ENCODE measurements around the gene HIRIP3.

DNA sequence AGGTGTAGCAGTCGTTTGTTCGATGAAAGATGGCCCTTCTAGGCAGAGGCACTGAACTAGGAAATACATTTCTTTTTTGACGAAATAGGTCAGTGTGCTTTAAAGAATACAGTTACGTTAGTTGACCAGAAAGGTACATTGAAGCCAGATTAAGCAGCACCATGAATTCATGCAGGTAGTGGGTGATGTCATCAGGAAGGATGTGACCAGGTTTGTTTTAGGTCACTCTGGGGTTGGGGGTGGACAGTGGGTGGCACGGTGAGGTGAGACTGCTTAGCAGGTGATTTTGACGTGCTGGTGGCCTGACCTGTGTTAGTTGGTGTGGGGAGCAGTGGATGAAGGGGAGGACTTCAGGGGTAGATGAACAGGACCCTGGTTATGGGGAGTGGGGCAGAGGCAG, 4.2 kb upstream of the HIRIP3 start:
- TF ChIP-seq, protein P1, sequence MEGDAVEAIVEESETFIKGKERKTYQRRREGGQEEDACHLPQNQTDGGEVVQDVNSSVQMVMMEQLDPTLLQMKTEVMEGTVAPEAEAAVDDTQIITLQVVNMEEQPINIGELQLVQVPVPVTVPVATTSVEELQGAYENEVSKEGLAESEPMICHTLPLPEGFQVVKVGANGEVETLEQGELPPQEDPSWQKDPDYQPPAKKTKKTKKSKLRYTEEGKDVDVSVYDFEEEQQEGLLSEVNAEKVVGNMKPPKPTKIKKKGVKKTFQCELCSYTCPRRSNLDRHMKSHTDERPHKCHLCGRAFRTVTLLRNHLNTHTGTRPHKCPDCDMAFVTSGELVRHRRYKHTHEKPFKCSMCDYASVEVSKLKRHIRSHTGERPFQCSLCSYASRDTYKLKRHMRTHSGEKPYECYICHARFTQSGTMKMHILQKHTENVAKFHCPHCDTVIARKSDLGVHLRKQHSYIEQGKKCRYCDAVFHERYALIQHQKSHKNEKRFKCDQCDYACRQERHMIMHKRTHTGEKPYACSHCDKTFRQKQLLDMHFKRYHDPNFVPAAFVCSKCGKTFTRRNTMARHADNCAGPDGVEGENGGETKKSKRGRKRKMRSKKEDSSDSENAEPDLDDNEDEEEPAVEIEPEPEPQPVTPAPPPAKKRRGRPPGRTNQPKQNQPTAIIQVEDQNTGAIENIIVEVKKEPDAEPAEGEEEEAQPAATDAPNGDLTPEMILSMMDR (conservative IDR thresholded peaks at IDR 0.05): no peak
- no peak for TF ChIP-seq EZH2 (IDR thresholded peaks at IDR 0.05; ENCODE audit: low read depth)

All from PC-9 (cell line).